ENCODE measurements around the gene ACACB. TPM values are rescaled to one million over a fixed set of nuclear protein-coding genes. Genes with fewer than 3 reads are reported as not detected.

The ACACB gene
- total RNA-seq, 1 donor from 2014 or later, result 4.4 TPM

- TF ChIP-seq, protein P1, sequence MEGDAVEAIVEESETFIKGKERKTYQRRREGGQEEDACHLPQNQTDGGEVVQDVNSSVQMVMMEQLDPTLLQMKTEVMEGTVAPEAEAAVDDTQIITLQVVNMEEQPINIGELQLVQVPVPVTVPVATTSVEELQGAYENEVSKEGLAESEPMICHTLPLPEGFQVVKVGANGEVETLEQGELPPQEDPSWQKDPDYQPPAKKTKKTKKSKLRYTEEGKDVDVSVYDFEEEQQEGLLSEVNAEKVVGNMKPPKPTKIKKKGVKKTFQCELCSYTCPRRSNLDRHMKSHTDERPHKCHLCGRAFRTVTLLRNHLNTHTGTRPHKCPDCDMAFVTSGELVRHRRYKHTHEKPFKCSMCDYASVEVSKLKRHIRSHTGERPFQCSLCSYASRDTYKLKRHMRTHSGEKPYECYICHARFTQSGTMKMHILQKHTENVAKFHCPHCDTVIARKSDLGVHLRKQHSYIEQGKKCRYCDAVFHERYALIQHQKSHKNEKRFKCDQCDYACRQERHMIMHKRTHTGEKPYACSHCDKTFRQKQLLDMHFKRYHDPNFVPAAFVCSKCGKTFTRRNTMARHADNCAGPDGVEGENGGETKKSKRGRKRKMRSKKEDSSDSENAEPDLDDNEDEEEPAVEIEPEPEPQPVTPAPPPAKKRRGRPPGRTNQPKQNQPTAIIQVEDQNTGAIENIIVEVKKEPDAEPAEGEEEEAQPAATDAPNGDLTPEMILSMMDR (IDR thresholded peaks at IDR 0.05), result no peak
- no peaks in the 10 kb centered on the region for H3K27me3 Mint-ChIP-seq (ENCODE audit: unreplicated experiment)
- H3K9me3 Mint-ChIP-seq (ENCODE audit: unreplicated experiment), result peaks cover 10% of the 10 kb centered on the region
- peaks cover 3% of the 10 kb centered on the region for H3K36me3 Mint-ChIP-seq (ENCODE audit: unreplicated experiment)
- H3K4me1 Mint-ChIP-seq (ENCODE audit: unreplicated experiment), result no peaks in the 10 kb centered on the region
- H3K4me3 Mint-ChIP-seq (ENCODE audit: unreplicated experiment), result no peak overlapping the region
- no peak for DNase-seq (ENCODE audit: extremely low spot score, unreplicated experiment)
- H3K27ac Mint-ChIP-seq (ENCODE audit: unreplicated experiment), result no peak overlapping the region
Observed at GRCh38 chr12:109252799-109253198, 136.4 kb downstream of the ACACB start.

DNA sequence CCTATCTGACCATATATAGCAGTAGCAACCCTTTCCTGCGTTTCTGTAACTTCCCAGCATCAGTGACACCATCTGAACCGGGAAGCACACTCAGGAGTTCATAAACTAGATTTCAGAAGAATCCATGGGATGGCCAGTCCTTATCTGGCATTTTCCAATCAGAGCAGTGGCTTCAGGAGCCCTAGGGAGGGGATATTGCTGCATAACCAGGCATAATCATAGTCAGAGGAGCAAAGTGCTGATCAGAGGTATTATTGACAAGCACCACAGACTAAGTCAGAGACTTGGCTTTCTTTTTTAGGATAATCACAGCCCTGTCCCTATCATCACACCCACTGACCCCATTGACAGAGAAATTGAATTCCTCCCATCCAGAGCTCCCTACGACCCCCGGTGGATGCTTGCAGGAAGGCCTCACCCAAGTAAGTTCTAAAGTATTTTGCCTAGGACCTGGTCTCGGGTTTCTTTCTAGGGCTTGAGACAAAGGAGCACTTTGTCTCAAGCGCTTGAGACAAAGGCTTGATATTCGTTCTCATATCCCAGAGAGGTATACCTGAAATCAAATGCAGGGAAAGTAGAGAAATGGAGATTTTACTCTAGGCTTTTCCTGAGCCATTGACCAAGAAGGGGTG lies 137.6 kb downstream of the ACACB start:
- DNase-seq (ENCODE audit: extremely low spot score, unreplicated experiment), result no peak
- Mint-ChIP-seq H3K27ac (ENCODE audit: unreplicated experiment) (no peak overlapping the region), H3K36me3 (ENCODE audit: unreplicated experiment) (peaks cover 3% of the 10 kb centered on the region), H3K4me3 (ENCODE audit: unreplicated experiment) (no peak overlapping the region), H3K4me1 (ENCODE audit: unreplicated experiment) (no peaks in the 10 kb centered on the region), H3K27me3 (ENCODE audit: unreplicated experiment) (no peaks in the 10 kb centered on the region), H3K9me3 (ENCODE audit: unreplicated experiment) (peaks cover 10% of the 10 kb centered on the region)
- TF ChIP-seq, protein P1 (IDR thresholded peaks at IDR 0.05), result no peak

GRCh38 chr12:109255377-109255776 lies 139.0 kb downstream of the ACACB start:
- DNase-seq (ENCODE audit: extremely low spot score, unreplicated experiment), result no peak
- Mint-ChIP-seq H3K36me3 (ENCODE audit: unreplicated experiment) (peaks cover 3% of the 10 kb centered on the region), H3K27me3 (ENCODE audit: unreplicated experiment) (no peaks in the 10 kb centered on the region), H3K4me1 (ENCODE audit: unreplicated experiment) (no peaks in the 10 kb centered on the region), H3K4me3 (ENCODE audit: unreplicated experiment) (no peak overlapping the region), H3K27ac (ENCODE audit: unreplicated experiment) (no peak overlapping the region), H3K9me3 (ENCODE audit: unreplicated experiment) (peaks cover 10% of the 10 kb centered on the region)
- TF ChIP-seq, protein P1 (IDR thresholded peaks at IDR 0.05), result peak; percentile 9

DNA sequence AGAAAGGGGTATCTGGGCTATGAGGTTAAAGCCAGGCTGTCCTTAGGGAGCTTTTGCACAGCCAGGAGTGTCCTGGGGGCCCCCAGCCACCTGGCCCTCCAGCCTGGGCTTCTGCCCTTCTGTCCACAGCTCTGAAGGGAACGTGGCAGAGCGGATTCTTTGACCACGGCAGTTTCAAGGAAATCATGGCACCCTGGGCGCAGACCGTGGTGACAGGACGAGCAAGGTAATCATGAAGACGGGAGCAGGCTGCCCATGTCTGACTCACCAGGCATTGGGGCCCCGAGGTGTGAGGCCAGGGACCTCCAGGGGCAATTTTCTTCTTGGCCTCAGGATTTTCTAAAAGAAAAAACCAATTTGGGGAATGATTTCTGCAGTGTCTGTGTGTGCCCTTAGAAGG lies 139.6 kb downstream of the ACACB start:
- Mint-ChIP-seq H3K9me3 (ENCODE audit: unreplicated experiment) (peaks cover 10% of the 10 kb centered on the region), H3K4me3 (ENCODE audit: unreplicated experiment) (no peak overlapping the region), H3K36me3 (ENCODE audit: unreplicated experiment) (peaks cover 3% of the 10 kb centered on the region), H3K27me3 (ENCODE audit: unreplicated experiment) (no peaks in the 10 kb centered on the region), H3K27ac (ENCODE audit: unreplicated experiment) (no peak overlapping the region), H3K4me1 (ENCODE audit: unreplicated experiment) (no peaks in the 10 kb centered on the region)
- TF ChIP-seq, protein P1 (IDR thresholded peaks at IDR 0.05), result no peak
- no peak for DNase-seq (ENCODE audit: extremely low spot score, unreplicated experiment)

DNA sequence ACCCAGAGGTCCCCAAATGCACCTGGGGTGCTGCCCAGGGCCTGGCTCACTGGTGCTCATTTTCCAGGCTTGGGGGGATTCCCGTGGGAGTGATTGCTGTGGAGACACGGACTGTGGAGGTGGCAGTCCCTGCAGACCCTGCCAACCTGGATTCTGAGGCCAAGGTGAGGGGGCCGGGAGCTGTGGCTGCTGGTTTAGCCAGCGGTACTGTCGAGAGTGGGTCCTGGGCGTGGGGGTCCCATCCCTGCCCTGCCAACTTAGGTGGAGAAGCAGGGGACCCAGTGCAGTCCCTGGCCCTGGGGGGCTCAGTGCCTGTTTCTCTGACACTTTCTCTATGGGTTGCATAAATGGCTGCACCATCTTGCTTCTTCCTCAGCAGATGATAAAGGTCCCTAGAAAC lies 141.8 kb downstream of the ACACB start:
- Mint-ChIP-seq H3K4me1 (ENCODE audit: unreplicated experiment) (no peaks in the 10 kb centered on the region), H3K36me3 (ENCODE audit: unreplicated experiment) (peaks cover 3% of the 10 kb centered on the region), H3K9me3 (ENCODE audit: unreplicated experiment) (peaks cover 9% of the 10 kb centered on the region), H3K27me3 (ENCODE audit: unreplicated experiment) (no peaks in the 10 kb centered on the region), H3K27ac (ENCODE audit: unreplicated experiment) (no peak overlapping the region), H3K4me3 (ENCODE audit: unreplicated experiment) (no peak overlapping the region)
- no peak for DNase-seq (ENCODE audit: extremely low spot score, unreplicated experiment)
- TF ChIP-seq, protein P1 (IDR thresholded peaks at IDR 0.05), result no peak
